GM23248 (cell line): Measurements from ENCODE around the gene DENND1A.

Experiments
- EZH2 ChIP-seq: fragments of 200-600 bp; sonication (generic); IDR thresholded peaks from 2 replicates; pipeline ENCODE4 v1.6.1; 2018; ENCODE audit warnings: antibody characterized with exemption, mild to moderate bottlenecking; ENCODE audit not compliant: insufficient read depth, poor library complexity, severe bottlenecking
- EZH2phosphoT487 ChIP-seq: fragments of 200-600 bp; sonication (generic); IDR thresholded peaks from 2 replicates; pipeline ENCODE4 v1.6.1; 2018; ENCODE audit warnings: antibody characterized with exemption, moderate library complexity, mild to moderate bottlenecking, low read depth; ENCODE audit not compliant: insufficient read depth

GRCh38 chr9:123353984-123354591 is 575.8 kb downstream of the DENND1A start:
- TF ChIP-seq EZH2 (no peak), EZH2phosphoT487 (no peak)
